PC-3 (cell line): ENCODE data around the gene RBMX. TPM values are rescaled to one million over a fixed set of nuclear protein-coding genes. Genes with fewer than 3 reads are reported as not detected.

ENCODE experiments used
- ATAC-seq: fragments of 200-7000 bp; cut with Tn5 transposase; 2 replicates; pipeline ENCODE4 v1.9.1; 2020; ENCODE audit warnings: mild to moderate bottlenecking, moderate library complexity
- BruUV-seq: library from RNA; stranded (reverse); fragments of 400-500 nt; replicated peaks from 2 replicates; lab custom pipeline; 2021; lab: Mats Ljungman, UMichigan
- CTCF ChIA-PET: fragments of 300-600 bp; sonication (Branson Sonifier 250); formaldehyde crosslinking; loops from one replicate; lab custom pipeline; 2022; ENCODE audit warnings: antibody characterized with exemption; lab: Charles Lee
- POLR2A ChIA-PET: fragments of 300-600 bp; sonication (Branson Sonifier 250); formaldehyde crosslinking; loops from one replicate; lab custom pipeline; 2022; ENCODE audit warnings: antibody characterized with exemption; ENCODE audit not compliant: unreplicated experiment; lab: Charles Lee
- DNase-seq: peaks from one replicate; pipeline ENCODE4 v3.0.0-alpha.2; 2015
- H2AFZ ChIP-seq: fragments of 300-600 bp; sonication (generic); 2 replicates; pipeline ENCODE4 v1.6.0; 2016; ENCODE audit warnings: antibody characterized with exemption, low read length
- H3F3A ChIP-seq: fragments of 300-600 bp; sonication (generic); one replicate; pipeline ENCODE4 v1.6.0; 2017; ENCODE audit warnings: antibody characterized with exemption, low read length, control low read depth, mild to moderate bottlenecking; ENCODE audit not compliant: unreplicated experiment
- H3K27ac ChIP-seq: fragments of 300-600 bp; sonication (generic); 2 replicates; pipeline ENCODE4 v1.5.1; 2016; ENCODE audit warnings: mild to moderate bottlenecking, low read length
- H3K27me3 ChIP-seq: fragments of 300-600 bp; sonication (generic); 2 replicates; pipeline ENCODE4 v1.6.1; 2016; ENCODE audit warnings: low read length, mixed read lengths
- H3K36me3 ChIP-seq: fragments of 300-600 bp; sonication (generic); 2 replicates; pipeline ENCODE4 v1.6.1; 2016; ENCODE audit warnings: low read depth, mixed run types, low read length, mixed read lengths
- H3K4me1 ChIP-seq: fragments of 300-600 bp; sonication (generic); 2 replicates; pipeline ENCODE4 v1.5.1; 2016; ENCODE audit warnings: low read length; ENCODE audit not compliant: insufficient read depth
- H3K4me2 ChIP-seq: fragments of 300-600 bp; sonication (generic); 2 replicates; pipeline ENCODE4 v1.6.0; 2016; ENCODE audit warnings: low read length
- H3K4me3 ChIP-seq: fragments of 300-600 bp; sonication (generic); 2 replicates; pipeline ENCODE4 v1.5.1; 2016; ENCODE audit warnings: mild to moderate bottlenecking, low read length, mixed read lengths
- H3K79me2 ChIP-seq: fragments of 300-600 bp; sonication (generic); 2 replicates; pipeline ENCODE4 v1.6.1; 2017; ENCODE audit warnings: low read length, mixed read lengths
- H3K9ac ChIP-seq: fragments of 300-600 bp; sonication (generic); 2 replicates; pipeline ENCODE4 v1.6.0; 2016; ENCODE audit warnings: mild to moderate bottlenecking, low read length
- H3K9me2 ChIP-seq: fragments of 300-600 bp; sonication (generic); replicated peaks from 2 replicates; pipeline ENCODE4 v1.6.1; 2016; ENCODE audit warnings: mixed run types, low read length, mixed read lengths
- H3K9me3 ChIP-seq: fragments of 300-600 bp; sonication (generic); 2 replicates; pipeline ENCODE4 v1.6.1; 2016; ENCODE audit warnings: low read length, mixed read lengths
- H4K20me1 ChIP-seq: fragments of 300-600 bp; sonication (generic); 2 replicates; pipeline ENCODE4 v1.6.1; 2016; ENCODE audit warnings: low read length, mixed read lengths
- EZH2 ChIP-seq: fragments of 300-600 bp; sonication (generic); IDR thresholded peaks from one replicate; pipeline ENCODE4 v1.6.1; 2017; ENCODE audit warnings: antibody characterized with exemption, mild to moderate bottlenecking, low read length; ENCODE audit not compliant: unreplicated experiment
- EZH2phosphoT487 ChIP-seq: fragments of 300-600 bp; sonication (generic); IDR thresholded peaks from 2 replicates; pipeline ENCODE4 v1.6.1; 2018; ENCODE audit warnings: mild to moderate bottlenecking, antibody characterized with exemption, low read length, borderline replicate concordance
- intact Hi-C: fragments of 100-400 bp; cut with micrococcal nuclease; formaldehyde crosslinking; loops from 2 replicates; pipeline ENCODE4 v1.9.0; 2023
- total RNA-seq: library from RNA; depleted of rRNA; stranded (reverse); fragments of >200 nt; gene quantifications from 2 replicates; pipeline ENCODE4 v1.2.3, GENCODE V29; 2014
- TF ChIP-seq, protein P1 (sequence below): fragments of 300-600 bp; sonication (generic); conservative IDR thresholded peaks from 2 replicates; pipeline ENCODE4 v1.5.1; 2017; ENCODE audit warnings: antibody characterized with exemption, low read depth, mild to moderate bottlenecking, low read length

The RBMX gene
- total RNA-seq, 1 experiment from 2014 or later, result 288 TPM

DNA sequence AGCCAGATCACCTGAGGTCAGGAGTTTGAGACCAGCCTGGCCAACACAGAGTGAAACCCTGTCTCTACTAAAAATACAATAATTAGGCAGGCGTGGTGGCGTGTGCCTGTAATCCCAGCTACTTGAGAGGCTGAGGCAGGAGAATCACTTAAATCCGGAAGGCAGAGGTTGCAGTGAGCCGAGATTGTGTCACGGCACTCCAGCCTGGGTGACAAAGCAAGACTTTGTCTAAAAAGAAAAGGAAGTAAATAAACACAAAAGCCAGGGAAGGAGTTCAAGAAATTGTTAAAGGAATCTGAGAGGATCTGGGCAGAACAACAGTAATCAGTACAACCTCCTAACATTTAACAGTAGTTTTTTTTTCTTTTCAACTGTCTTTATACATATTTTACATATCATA lies 51.1 kb downstream of the RBMX start:
- POLR2A ChIA-PET, result no interaction called here
- no peak overlapping the region for H3K4me2 ChIP-seq
- BruUV-seq, result no TSS peak
- TF ChIP-seq EZH2phosphoT487 (no peak), EZH2 (no peak)
- TF ChIP-seq, protein P1, sequence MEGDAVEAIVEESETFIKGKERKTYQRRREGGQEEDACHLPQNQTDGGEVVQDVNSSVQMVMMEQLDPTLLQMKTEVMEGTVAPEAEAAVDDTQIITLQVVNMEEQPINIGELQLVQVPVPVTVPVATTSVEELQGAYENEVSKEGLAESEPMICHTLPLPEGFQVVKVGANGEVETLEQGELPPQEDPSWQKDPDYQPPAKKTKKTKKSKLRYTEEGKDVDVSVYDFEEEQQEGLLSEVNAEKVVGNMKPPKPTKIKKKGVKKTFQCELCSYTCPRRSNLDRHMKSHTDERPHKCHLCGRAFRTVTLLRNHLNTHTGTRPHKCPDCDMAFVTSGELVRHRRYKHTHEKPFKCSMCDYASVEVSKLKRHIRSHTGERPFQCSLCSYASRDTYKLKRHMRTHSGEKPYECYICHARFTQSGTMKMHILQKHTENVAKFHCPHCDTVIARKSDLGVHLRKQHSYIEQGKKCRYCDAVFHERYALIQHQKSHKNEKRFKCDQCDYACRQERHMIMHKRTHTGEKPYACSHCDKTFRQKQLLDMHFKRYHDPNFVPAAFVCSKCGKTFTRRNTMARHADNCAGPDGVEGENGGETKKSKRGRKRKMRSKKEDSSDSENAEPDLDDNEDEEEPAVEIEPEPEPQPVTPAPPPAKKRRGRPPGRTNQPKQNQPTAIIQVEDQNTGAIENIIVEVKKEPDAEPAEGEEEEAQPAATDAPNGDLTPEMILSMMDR, result no peak
- no peak overlapping the region for H3K4me3 ChIP-seq
- no peak overlapping the region for H3K9ac ChIP-seq
- H3K27ac ChIP-seq, result no peak overlapping the region
- H3K36me3 ChIP-seq, result no peaks in the 10 kb centered on the region
- no peaks in the 10 kb centered on the region for H3F3A ChIP-seq
- no peaks in the 10 kb centered on the region; the same call in 1 of the 2 replicates for H3K4me1 ChIP-seq
- intact Hi-C loops, result no loop called here
- H2AFZ ChIP-seq, result no peak overlapping the region
- H4K20me1 ChIP-seq, result no peaks in the 10 kb centered on the region
- H3K27me3 ChIP-seq, result no peaks in the 10 kb centered on the region
- H3K9me2 ChIP-seq, result no peaks in the 10 kb centered on the region
- no peak for ATAC-seq
- no peaks in the 10 kb centered on the region for H3K79me2 ChIP-seq
- CTCF ChIA-PET, result no interaction called here
- no peaks in the 10 kb centered on the region for H3K9me3 ChIP-seq
- DNase-seq, result no peak

DNA sequence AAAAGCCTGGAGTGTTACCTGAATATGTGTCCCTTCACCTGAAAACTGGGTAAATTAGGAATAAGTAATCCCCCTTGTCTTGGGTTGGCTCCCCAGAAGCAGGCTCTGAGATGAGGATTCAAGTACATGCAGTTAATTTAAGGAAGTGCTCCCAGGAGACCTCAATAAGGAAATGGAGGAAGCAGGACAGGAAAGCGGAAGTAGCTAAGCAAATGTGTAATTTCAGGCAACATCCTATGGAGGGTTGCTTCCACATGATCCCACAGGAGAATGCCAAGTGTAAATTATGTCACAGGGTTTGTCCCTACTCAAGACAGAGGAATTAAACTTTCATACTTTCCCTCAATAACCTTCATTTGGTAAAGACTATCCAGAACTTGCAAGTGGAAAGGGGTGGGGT lies 51.7 kb downstream of the RBMX start:
- no peak for TF ChIP-seq EZH2
- TF ChIP-seq EZH2phosphoT487, result no peak
- TF ChIP-seq, protein P1, result no peak
- intact Hi-C loops, result no loop called here
- H3F3A ChIP-seq, result no peaks in the 10 kb centered on the region
- no peak overlapping the region for H2AFZ ChIP-seq
- ChIA-PET CTCF (no interaction called here), POLR2A (no interaction called here)
- no peaks in the 10 kb centered on the region for H3K9me3 ChIP-seq
- H3K4me1 ChIP-seq, result no peaks in the 10 kb centered on the region; the same call in 1 of the 2 replicates
- no peak overlapping the region for H3K4me3 ChIP-seq
- no peaks in the 10 kb centered on the region for H4K20me1 ChIP-seq
- no peaks in the 10 kb centered on the region for H3K9me2 ChIP-seq
- no peaks in the 10 kb centered on the region for H3K36me3 ChIP-seq
- no peak overlapping the region for H3K9ac ChIP-seq
- no TSS peak for BruUV-seq
- no peaks in the 10 kb centered on the region for H3K27me3 ChIP-seq
- no peak overlapping the region for H3K4me2 ChIP-seq
- DNase-seq, result no peak
- no peaks in the 10 kb centered on the region for H3K79me2 ChIP-seq
- no peak for ATAC-seq
- no peak overlapping the region for H3K27ac ChIP-seq

DNA sequence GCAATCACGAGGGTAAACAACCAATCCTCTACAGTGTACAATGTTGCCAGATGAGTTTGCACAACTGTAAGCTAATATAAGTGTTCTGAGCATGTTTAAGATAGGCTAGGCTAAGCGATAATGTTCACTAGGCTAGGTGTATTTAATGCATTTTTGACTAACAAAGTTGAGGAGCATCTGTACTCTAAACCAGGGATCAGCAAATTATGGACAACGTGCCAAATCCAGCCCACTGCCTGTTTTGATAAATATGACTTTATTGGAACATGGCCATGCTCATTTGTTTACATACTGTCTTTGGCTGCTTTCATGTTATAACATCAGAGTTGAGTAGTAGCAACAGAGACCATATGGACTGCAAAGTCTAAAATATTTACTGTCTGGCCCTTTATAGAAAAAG lies 53.5 kb downstream of the RBMX start:
- H3K9me3 ChIP-seq, result no peaks in the 10 kb centered on the region
- POLR2A ChIA-PET, result no interaction called here
- DNase-seq (no peak), ATAC-seq (no peak)
- no peak overlapping the region for H2AFZ ChIP-seq
- no peaks in the 10 kb centered on the region for H3K79me2 ChIP-seq
- no peaks in the 10 kb centered on the region for H4K20me1 ChIP-seq
- TF ChIP-seq EZH2phosphoT487 (no peak), EZH2 (no peak)
- TF ChIP-seq, protein P1, result no peak
- H3K9ac ChIP-seq, result no peak overlapping the region
- H3K4me2 ChIP-seq, result no peak overlapping the region
- no TSS peak for BruUV-seq
- no peak overlapping the region for H3K4me3 ChIP-seq
- CTCF ChIA-PET, result no interaction called here
- intact Hi-C loops, result no loop called here
- no peak overlapping the region for H3K27ac ChIP-seq
- H3K36me3 ChIP-seq, result no peaks in the 10 kb centered on the region
- H3F3A ChIP-seq, result no peaks in the 10 kb centered on the region
- H3K4me1 ChIP-seq, result peaks cover 11% of the 10 kb centered on the region; the same call in 1 of the 2 replicates
- no peaks in the 10 kb centered on the region for H3K9me2 ChIP-seq
- H3K27me3 ChIP-seq, result no peaks in the 10 kb centered on the region
